OCI-LY1 (cell line): Measurements from ENCODE around the gene HEYL.

ENCODE experiments used
- H2AFZ ChIP-seq: fragments of 200-600 bp; sonication (generic), shearing (Covaris generic); 2 replicates; pipeline ENCODE4 v1.6.0; 2014; ENCODE audit warnings: antibody characterized with exemption, mild to moderate bottlenecking, low read length
- H3F3A ChIP-seq: fragments of 200-600 bp; sonication (generic), shearing (Covaris generic); 2 replicates; pipeline ENCODE4 v1.6.0; 2014; ENCODE audit warnings: mild to moderate bottlenecking, antibody characterized with exemption, low read length, moderate library complexity; ENCODE audit not compliant: insufficient read depth
- H3K27ac ChIP-seq: fragments of 200-600 bp; sonication (generic); 2 replicates; pipeline ENCODE4 v1.5.1; 2014; ENCODE audit warnings: low read length, mixed run types, mild to moderate bottlenecking, low read depth; ENCODE audit not compliant: poor library complexity, severe bottlenecking
- H3K27me3 ChIP-seq: fragments of 200-600 bp; sonication (generic); 2 replicates; pipeline ENCODE4 v1.6.0; 2014; ENCODE audit warnings: antibody characterized with exemption, mild to moderate bottlenecking, low read length, moderate library complexity; ENCODE audit not compliant: insufficient read depth
- H3K36me3 ChIP-seq: fragments of 200-600 bp; sonication (generic); 2 replicates; pipeline ENCODE4 v1.6.1; 2014; ENCODE audit warnings: mild to moderate bottlenecking, antibody characterized with exemption, low read length, moderate library complexity, mixed read lengths; ENCODE audit not compliant: insufficient read depth
- H3K4me1 ChIP-seq: fragments of 200-600 bp; sonication (generic); 2 replicates; pipeline ENCODE4 v1.5.1; 2014; ENCODE audit warnings: mild to moderate bottlenecking, low read length, moderate library complexity; ENCODE audit not compliant: insufficient read depth, severe bottlenecking
- H3K4me2 ChIP-seq: fragments of 200-600 bp; sonication (generic), shearing (Covaris generic); 2 replicates; pipeline ENCODE4 v1.6.1; 2014; ENCODE audit warnings: low read length
- H3K4me3 ChIP-seq: fragments of 200-600 bp; sonication (generic); 2 replicates; pipeline ENCODE4 v1.5.1; 2014; ENCODE audit warnings: low read length, low read depth, mild to moderate bottlenecking, mixed read lengths; ENCODE audit not compliant: poor library complexity, severe bottlenecking
- H3K79me2 ChIP-seq: fragments of 200-600 bp; shearing (Covaris generic); 2 replicates; pipeline ENCODE4 v1.6.1; 2016; ENCODE audit warnings: mixed run types, low read length, mixed read lengths; ENCODE audit not compliant: insufficient read depth
- H3K9ac ChIP-seq: fragments of 200-600 bp; sonication (generic), shearing (Covaris generic); 2 replicates; pipeline ENCODE4 v1.6.1; 2014; ENCODE audit warnings: mild to moderate bottlenecking, low read length, mixed read lengths
- H3K9me2 ChIP-seq: fragments of 200-600 bp; sonication (generic), shearing (Covaris generic); 2 replicates; pipeline ENCODE4 v1.6.1; 2014; ENCODE audit warnings: low read depth, mild to moderate bottlenecking, low read length, mixed read lengths
- H3K9me3 ChIP-seq: fragments of 200-600 bp; shearing (Covaris generic); 2 replicates; pipeline ENCODE4 v1.6.1; 2014; ENCODE audit warnings: low read length, mixed read lengths
- H4K20me1 ChIP-seq: fragments of 200-600 bp; sonication (generic), shearing (Covaris generic); 2 replicates; pipeline ENCODE4 v1.6.0; 2016; ENCODE audit warnings: mild to moderate bottlenecking, low read length; ENCODE audit not compliant: insufficient read depth
- CTCF ChIP-seq: fragments of 200-600 bp; sonication (generic), shearing (Covaris generic); IDR thresholded peaks from 2 replicates; pipeline ENCODE4 v1.5.1; 2017; ENCODE audit warnings: mild to moderate bottlenecking, antibody characterized with exemption, low read length, moderate library complexity, mixed read lengths
- EZH2 ChIP-seq: fragments of 200-600 bp; sonication (generic), shearing (Covaris generic); IDR thresholded peaks from 2 replicates; pipeline ENCODE4 v1.8.0; 2017; ENCODE audit warnings: borderline replicate concordance, mixed run types, mild to moderate bottlenecking, antibody characterized with exemption, low read length, moderate library complexity, mixed read lengths

Gene HEYL

GRCh38 chr1:39622427-39622826 is 17.0 kb downstream of the HEYL start:
- Histone ChIP-seq H4K20me1 (no peaks in the 10 kb centered on the region), H3K79me2 (no peaks in the 10 kb centered on the region), H3K4me2 (no peak overlapping the region), H2AFZ (no peak overlapping the region), H3K9ac (no peak overlapping the region), H3K9me2 (no peaks in the 10 kb centered on the region), H3K9me3 (no peaks in the 10 kb centered on the region), H3K4me1 (no peaks in the 10 kb centered on the region), H3K27ac (no peak overlapping the region), H3K27me3 (peaks cover 18% of the 10 kb centered on the region), H3F3A (no peaks in the 10 kb centered on the region), H3K4me3 (no peak overlapping the region), H3K36me3 (no peaks in the 10 kb centered on the region; the same call in 1 of the 2 replicates)
- TF ChIP-seq EZH2 = no peak
- no peak for TF ChIP-seq CTCF

GRCh38 chr1:39620659-39621165 is 18.7 kb downstream of the HEYL start:
- no peaks in the 10 kb centered on the region for H3K9me2 ChIP-seq
- H3F3A ChIP-seq = no peaks in the 10 kb centered on the region
- no peak overlapping the region for H3K9ac ChIP-seq
- no peaks in the 10 kb centered on the region for H3K9me3 ChIP-seq
- no peak overlapping the region for H3K4me2 ChIP-seq
- no peaks in the 10 kb centered on the region for H4K20me1 ChIP-seq
- H3K4me3 ChIP-seq = no peak overlapping the region
- H3K79me2 ChIP-seq = no peaks in the 10 kb centered on the region
- H3K27ac ChIP-seq = no peak overlapping the region
- no peaks in the 10 kb centered on the region for H3K4me1 ChIP-seq
- H3K36me3 ChIP-seq = no peaks in the 10 kb centered on the region; the same call in 1 of the 2 replicates
- H3K27me3 ChIP-seq = peaks cover 22% of the 10 kb centered on the region; the same call in 1 of the 2 replicates
- no peak for TF ChIP-seq CTCF
- no peak for TF ChIP-seq EZH2
- H2AFZ ChIP-seq = no peak overlapping the region

GRCh38 chr1:39617488-39618049 is 21.9 kb downstream of the HEYL start:
- H3K27me3 ChIP-seq = peaks cover 14% of the 10 kb centered on the region; the same call in 1 of the 2 replicates
- no peaks in the 10 kb centered on the region for H3K9me2 ChIP-seq
- H3F3A ChIP-seq = no peaks in the 10 kb centered on the region
- no peak overlapping the region for H3K9ac ChIP-seq
- H3K4me2 ChIP-seq = no peak overlapping the region
- no peaks in the 10 kb centered on the region for H4K20me1 ChIP-seq
- no peak overlapping the region for H3K27ac ChIP-seq
- TF ChIP-seq EZH2 = no peak
- TF ChIP-seq CTCF = no peak
- H3K79me2 ChIP-seq = no peaks in the 10 kb centered on the region
- no peaks in the 10 kb centered on the region; the same call in 1 of the 2 replicates for H3K36me3 ChIP-seq
- H2AFZ ChIP-seq = no peak overlapping the region
- H3K9me3 ChIP-seq = no peaks in the 10 kb centered on the region
- H3K4me3 ChIP-seq = no peak overlapping the region
- no peaks in the 10 kb centered on the region for H3K4me1 ChIP-seq
